Nephron progenitor cell (in vitro differentiated cells): ENCODE measurements around the gene NRG4.
"Not testable (repeated sequence)": the region's sequence is repeated elsewhere in the genome, so short reads cannot be mapped to it uniquely, and the experiment has no call there.

Source experiments
- DNase-seq: peaks from one replicate; pipeline ENCODE4 v3.0.0; 2021
- H3K27ac Mint-ChIP-seq: 2 replicates; pipeline ENCODE4 v1.8.0; 2021; ENCODE audit warnings: mild to moderate bottlenecking, moderate library complexity, mixed read lengths
- H3K27me3 Mint-ChIP-seq: 2 replicates; pipeline ENCODE4 v1.8.0; 2021; ENCODE audit warnings: mild to moderate bottlenecking, low read depth, mixed read lengths; ENCODE audit not compliant: poor library complexity
- H3K36me3 Mint-ChIP-seq: 2 replicates; pipeline ENCODE4 v1.8.0; 2021; ENCODE audit warnings: low read depth, mixed read lengths
- H3K4me1 Mint-ChIP-seq: 2 replicates; pipeline ENCODE4 v1.8.0; 2021; ENCODE audit warnings: mixed read lengths
- H3K4me3 Mint-ChIP-seq: 2 replicates; pipeline ENCODE4 v1.8.0; 2021; ENCODE audit warnings: mild to moderate bottlenecking, moderate library complexity, mixed read lengths
- H3K9me3 Mint-ChIP-seq: 2 replicates; pipeline ENCODE4 v1.8.0; 2021; ENCODE audit warnings: mild to moderate bottlenecking, moderate library complexity, mixed read lengths
- CTCF ChIP-seq: fragments of 200-600 bp; sonication (generic); IDR thresholded peaks from 2 replicates; pipeline ENCODE4 v1.5.0; 2021; ENCODE audit warnings: antibody characterized with exemption

The NRG4 gene

DNA sequence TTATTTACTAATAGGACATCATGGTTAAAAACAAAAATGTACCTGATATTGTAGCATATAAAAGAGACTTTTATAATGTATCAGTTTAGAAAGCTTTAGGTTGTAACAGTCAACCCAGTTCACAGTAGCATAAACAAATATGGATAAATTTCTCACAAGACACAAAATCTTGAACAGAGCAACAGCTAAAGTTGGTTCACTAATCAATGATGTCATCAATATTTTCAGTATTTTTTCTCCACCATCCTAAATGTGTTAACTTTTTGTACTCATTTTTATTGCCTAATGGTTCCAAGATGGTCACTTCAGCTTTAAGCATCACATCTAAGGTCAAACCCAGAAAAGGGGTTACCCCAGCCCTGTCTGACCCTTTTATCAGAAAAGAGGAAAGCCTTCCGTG is 21.2 kb upstream of the NRG4 start:
- no peak for TF ChIP-seq CTCF
- H3K4me1 Mint-ChIP-seq = no peaks in the 10 kb centered on the region
- DNase-seq = no peak
- no peaks in the 10 kb centered on the region for H3K27me3 Mint-ChIP-seq
- no peak overlapping the region for H3K27ac Mint-ChIP-seq
- H3K9me3 Mint-ChIP-seq = peaks cover 18% of the 10 kb centered on the region
- H3K4me3 Mint-ChIP-seq = no peak overlapping the region
- H3K36me3 Mint-ChIP-seq = no peaks in the 10 kb centered on the region

DNA sequence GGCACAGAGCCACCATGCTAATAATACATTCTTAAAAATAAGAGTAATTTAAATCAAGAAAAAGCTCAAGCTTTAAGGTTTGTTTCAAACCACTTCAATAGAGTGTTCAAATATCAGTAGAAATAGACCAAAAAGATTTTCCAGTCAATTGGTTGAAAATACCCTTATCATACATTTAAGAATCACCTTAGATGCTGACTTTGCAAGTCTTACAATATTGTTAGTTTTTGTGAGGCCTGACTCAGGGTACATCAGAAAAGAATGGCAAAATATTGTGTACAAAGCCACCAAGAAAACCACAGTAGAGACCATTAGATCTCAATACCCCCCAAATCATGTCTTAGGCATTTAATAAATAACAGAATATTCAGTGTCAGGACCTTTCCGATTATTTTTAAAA is 19.8 kb upstream of the NRG4 start:
- no peak for TF ChIP-seq CTCF
- Mint-ChIP-seq H3K4me1 (no peaks in the 10 kb centered on the region), H3K27me3 (no peaks in the 10 kb centered on the region), H3K27ac (no peak overlapping the region), H3K4me3 (no peak overlapping the region), H3K36me3 (no peaks in the 10 kb centered on the region), H3K9me3 (peaks cover 26% of the 10 kb centered on the region)
- DNase-seq = no peak

DNA sequence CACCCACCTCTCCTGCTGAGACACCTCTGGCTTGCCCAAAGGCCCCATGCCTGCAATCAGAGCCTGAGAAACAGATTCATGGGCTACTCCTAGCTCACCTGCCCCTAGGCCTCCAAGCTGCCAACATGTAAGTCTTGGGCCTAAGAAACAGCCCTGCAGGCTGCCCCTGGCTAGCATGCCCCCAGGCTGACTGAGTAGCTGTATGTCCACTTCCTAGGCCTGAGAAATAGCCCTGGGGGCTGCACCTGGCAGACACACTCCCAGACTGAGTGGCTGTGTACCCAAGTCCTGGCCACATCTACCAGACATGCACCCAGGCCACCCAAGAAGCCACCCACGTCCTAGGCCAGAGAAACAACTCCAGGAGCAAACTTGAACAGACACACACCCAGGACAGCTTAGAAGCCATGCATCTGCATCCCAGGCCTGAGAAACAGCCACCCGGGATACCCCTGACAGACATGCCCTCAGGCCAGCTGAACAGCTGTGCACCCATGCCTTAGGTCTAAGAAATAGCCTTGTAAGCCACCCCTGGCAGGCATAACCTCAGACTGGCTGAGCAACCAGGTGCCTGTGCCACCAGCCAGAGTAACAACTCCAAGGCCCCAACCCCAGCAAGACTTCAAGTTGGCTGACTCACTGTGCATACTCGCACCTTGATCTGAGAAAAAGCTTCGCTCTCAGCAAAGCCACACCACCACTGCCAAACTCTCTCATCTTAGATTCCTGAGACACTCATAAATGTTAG is 12.0 kb upstream of the NRG4 start:
- H3K36me3 Mint-ChIP-seq = no peaks in the 10 kb centered on the region
- H3K4me3 Mint-ChIP-seq = no peak overlapping the region
- H3K27ac Mint-ChIP-seq = no peak overlapping the region
- H3K27me3 Mint-ChIP-seq = no peaks in the 10 kb centered on the region
- H3K4me1 Mint-ChIP-seq = no peaks in the 10 kb centered on the region
- no peak for DNase-seq
- TF ChIP-seq CTCF = no peak
- peaks cover 36% of the 10 kb centered on the region for H3K9me3 Mint-ChIP-seq

- not testable (repeated sequence) for DNase-seq, H3K36me3 Mint-ChIP-seq, H3K27ac Mint-ChIP-seq, H3K4me1 Mint-ChIP-seq, H3K4me3 Mint-ChIP-seq, H3K27me3 Mint-ChIP-seq
- peaks cover 45% of the 10 kb centered on the region for H3K9me3 Mint-ChIP-seq
Observed at GRCh38 chr15:76013470-76013869, 1.2 kb upstream of the NRG4 start.

GRCh38 chr15:76010613-76011012 is 1.6 kb downstream of the NRG4 start:
- Mint-ChIP-seq H3K4me3 (no peak overlapping the region), H3K27me3 (peaks cover 8% of the 10 kb centered on the region), H3K36me3 (no peaks in the 10 kb centered on the region), H3K4me1 (peaks cover 6% of the 10 kb centered on the region), H3K27ac (no peak overlapping the region), H3K9me3 (peaks cover 20% of the 10 kb centered on the region)
- no peak for DNase-seq
- TF ChIP-seq CTCF = no peak

DNA sequence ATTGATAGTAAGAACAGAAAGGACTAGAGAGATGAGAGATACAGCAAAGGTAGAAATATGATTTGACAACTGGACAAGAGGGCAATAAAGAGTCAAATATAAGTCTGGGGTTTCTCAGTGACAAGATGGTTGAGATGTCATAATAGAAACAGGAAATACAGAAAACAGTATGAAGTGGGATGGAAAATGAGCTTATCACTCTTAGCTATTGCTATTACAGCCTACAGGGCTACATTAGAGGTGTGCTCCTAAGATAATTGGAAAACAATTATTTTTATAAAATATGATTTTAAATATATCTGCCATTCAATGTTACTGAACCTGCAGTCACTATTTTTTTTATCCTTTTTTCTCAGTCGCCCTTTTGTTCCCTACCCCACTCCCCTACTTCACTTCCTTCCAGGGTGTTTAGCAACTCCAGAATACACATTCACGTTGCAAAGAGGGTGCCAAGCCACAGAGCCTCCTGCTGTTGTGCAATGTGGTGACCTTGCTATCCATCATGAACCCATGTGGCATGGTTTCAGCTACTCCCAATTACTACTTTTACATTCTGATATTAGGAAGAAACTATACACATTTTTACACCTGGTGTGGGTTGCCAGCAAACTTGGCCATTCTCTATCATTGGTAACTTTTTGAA is 6.0 kb downstream of the NRG4 start:
- DNase-seq = no peak
- no peak overlapping the region for H3K27ac Mint-ChIP-seq
- H3K4me1 Mint-ChIP-seq = no peaks in the 10 kb centered on the region
- no peak overlapping the region for H3K4me3 Mint-ChIP-seq
- H3K9me3 Mint-ChIP-seq = no peaks in the 10 kb centered on the region
- peaks cover 12% of the 10 kb centered on the region for H3K27me3 Mint-ChIP-seq
- no peak for TF ChIP-seq CTCF
- H3K36me3 Mint-ChIP-seq = no peaks in the 10 kb centered on the region
